ENCODE results near the gene PTRH1. TPM values are rescaled to one million over a fixed set of nuclear protein-coding genes. Genes with fewer than 3 reads are reported as not detected.

PTRH1 gene
- total and polyA plus RNA-seq, 2 of the 13 experiments (the other 11 are each of a cell fraction or from before 2014, with no cell fraction given), result 4.0 to 10.4 TPM

GRCh38 chr9:127732444-127732843 lies 17.0 kb upstream of the PTRH1 start:
- in situ Hi-C loops (cut with HindIII; ENCODE audit: extremely low pct_ligation_motif_present, low pct_unique_long_range_greater_than_20kb), result loop anchor here (10.0 kb wide), 1 partner anchor 228 kb away; no protein-coding TSS in a partner anchor
- POLR2A ChIA-PET, result no interaction called here
- WGBS (ENCODE audit: low lambda C conversion rate), result 100% methylated on average over 1 of the region's 21 CpGs
- no TSS peak for BruUV-seq (replicated peaks)
- Histone ChIP-seq H3K4me3 (replicated peaks in 1 of 3; ENCODE audit: insufficient read depth in 1 of 3, low read depth in 2 of 3, low read length in 3 of 3) (no peak overlapping the region), H4K20me1 (ENCODE audit: insufficient read depth, low read length) (no peaks in the 10 kb centered on the region), H3K4me1 (ENCODE audit: insufficient read depth, low read length) (peaks cover 38% of the 10 kb centered on the region), H3K9ac (ENCODE audit: insufficient read depth, low read depth, low read length) (no peak overlapping the region), H3K79me2 (ENCODE audit: insufficient read depth, low read length) (no peaks in the 10 kb centered on the region), H3K4me2 (ENCODE audit: low read depth, low read length) (no peak overlapping the region), H3K9me3 (ENCODE audit: low read length) (no peaks in the 10 kb centered on the region), H2AFZ (ENCODE audit: low read length) (no peak overlapping the region), H3K27me3 (ENCODE audit: control insufficient read depth in 1 of 2, insufficient read depth in 2 of 2, low read length in 2 of 2) (peaks cover 0 to 1% of the 10 kb centered on the region in 2 experiments; a peak in 1 of 5 replicates), H3K27ac (ENCODE audit: extremely low read length, insufficient read depth, low read length) (no peak overlapping the region), H3K36me3 (replicated peaks in 1 of 2; ENCODE audit: control insufficient read depth in 1 of 2, insufficient read depth in 2 of 2, low read length in 2 of 2) (no peaks in the 10 kb centered on the region)
- CTCF ChIA-PET (ENCODE audit: low intra/inter-chr PET ratio, low total read pairs), result interaction anchor here (3.9 kb wide), 1 partner anchor 142 kb away, joined by 33 read pairs; no protein-coding TSS in a partner anchor
- ATAC-seq, result no peak
- intact Hi-C loops (cut with micrococcal nuclease; ENCODE audit: unreplicated experiment), result no loop called here
- no peak for TF ChIP-seq CBX5 (CRISPR knock-in tag; IDR thresholded peaks at IDR 0.05; ENCODE audit: borderline replicate concordance)
- no peak for TF ChIP-seq STAT6 (CRISPR knock-in tag; IDR thresholded peaks at IDR 0.05; ENCODE audit: borderline replicate concordance)
- no peak for TF ChIP-seq CEBPB (IDR thresholded peaks at IDR 0.05; ENCODE audit: borderline replicate concordance, low read depth, low read length)
- TF ChIP-seq, protein P1, sequence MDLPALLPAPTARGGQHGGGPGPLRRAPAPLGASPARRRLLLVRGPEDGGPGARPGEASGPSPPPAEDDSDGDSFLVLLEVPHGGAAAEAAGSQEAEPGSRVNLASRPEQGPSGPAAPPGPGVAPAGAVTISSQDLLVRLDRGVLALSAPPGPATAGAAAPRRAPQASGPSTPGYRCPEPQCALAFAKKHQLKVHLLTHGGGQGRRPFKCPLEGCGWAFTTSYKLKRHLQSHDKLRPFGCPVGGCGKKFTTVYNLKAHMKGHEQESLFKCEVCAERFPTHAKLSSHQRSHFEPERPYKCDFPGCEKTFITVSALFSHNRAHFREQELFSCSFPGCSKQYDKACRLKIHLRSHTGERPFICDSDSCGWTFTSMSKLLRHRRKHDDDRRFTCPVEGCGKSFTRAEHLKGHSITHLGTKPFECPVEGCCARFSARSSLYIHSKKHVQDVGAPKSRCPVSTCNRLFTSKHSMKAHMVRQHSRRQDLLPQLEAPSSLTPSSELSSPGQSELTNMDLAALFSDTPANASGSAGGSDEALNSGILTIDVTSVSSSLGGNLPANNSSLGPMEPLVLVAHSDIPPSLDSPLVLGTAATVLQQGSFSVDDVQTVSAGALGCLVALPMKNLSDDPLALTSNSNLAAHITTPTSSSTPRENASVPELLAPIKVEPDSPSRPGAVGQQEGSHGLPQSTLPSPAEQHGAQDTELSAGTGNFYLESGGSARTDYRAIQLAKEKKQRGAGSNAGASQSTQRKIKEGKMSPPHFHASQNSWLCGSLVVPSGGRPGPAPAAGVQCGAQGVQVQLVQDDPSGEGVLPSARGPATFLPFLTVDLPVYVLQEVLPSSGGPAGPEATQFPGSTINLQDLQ (CRISPR knock-in tag; IDR thresholded peaks at IDR 0.05), result no peak
- no peak for TF ChIP-seq KDM2A (CRISPR knock-in tag; IDR thresholded peaks at IDR 0.05; ENCODE audit: borderline replicate concordance, low read depth)
- no peak for TF ChIP-seq NBN (conservative IDR thresholded peaks at IDR 0.05)
- TF ChIP-seq, protein P2, sequence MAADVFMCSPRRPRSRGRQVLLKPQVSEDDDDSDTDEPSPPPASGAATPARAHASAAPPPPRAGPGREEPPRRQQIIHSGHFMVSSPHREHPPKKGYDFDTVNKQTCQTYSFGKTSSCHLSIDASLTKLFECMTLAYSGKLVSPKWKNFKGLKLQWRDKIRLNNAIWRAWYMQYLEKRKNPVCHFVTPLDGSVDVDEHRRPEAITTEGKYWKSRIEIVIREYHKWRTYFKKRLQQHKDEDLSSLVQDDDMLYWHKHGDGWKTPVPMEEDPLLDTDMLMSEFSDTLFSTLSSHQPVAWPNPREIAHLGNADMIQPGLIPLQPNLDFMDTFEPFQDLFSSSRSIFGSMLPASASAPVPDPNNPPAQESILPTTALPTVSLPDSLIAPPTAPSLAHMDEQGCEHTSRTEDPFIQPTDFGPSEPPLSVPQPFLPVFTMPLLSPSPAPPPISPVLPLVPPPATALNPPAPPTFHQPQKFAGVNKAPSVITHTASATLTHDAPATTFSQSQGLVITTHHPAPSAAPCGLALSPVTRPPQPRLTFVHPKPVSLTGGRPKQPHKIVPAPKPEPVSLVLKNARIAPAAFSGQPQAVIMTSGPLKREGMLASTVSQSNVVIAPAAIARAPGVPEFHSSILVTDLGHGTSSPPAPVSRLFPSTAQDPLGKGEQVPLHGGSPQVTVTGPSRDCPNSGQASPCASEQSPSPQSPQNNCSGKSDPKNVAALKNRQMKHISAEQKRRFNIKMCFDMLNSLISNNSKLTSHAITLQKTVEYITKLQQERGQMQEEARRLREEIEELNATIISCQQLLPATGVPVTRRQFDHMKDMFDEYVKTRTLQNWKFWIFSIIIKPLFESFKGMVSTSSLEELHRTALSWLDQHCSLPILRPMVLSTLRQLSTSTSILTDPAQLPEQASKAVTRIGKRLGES (CRISPR knock-in tag; IDR thresholded peaks at IDR 0.05; ENCODE audit: borderline replicate concordance), result no peak
- TF ChIP-seq, protein P3, sequence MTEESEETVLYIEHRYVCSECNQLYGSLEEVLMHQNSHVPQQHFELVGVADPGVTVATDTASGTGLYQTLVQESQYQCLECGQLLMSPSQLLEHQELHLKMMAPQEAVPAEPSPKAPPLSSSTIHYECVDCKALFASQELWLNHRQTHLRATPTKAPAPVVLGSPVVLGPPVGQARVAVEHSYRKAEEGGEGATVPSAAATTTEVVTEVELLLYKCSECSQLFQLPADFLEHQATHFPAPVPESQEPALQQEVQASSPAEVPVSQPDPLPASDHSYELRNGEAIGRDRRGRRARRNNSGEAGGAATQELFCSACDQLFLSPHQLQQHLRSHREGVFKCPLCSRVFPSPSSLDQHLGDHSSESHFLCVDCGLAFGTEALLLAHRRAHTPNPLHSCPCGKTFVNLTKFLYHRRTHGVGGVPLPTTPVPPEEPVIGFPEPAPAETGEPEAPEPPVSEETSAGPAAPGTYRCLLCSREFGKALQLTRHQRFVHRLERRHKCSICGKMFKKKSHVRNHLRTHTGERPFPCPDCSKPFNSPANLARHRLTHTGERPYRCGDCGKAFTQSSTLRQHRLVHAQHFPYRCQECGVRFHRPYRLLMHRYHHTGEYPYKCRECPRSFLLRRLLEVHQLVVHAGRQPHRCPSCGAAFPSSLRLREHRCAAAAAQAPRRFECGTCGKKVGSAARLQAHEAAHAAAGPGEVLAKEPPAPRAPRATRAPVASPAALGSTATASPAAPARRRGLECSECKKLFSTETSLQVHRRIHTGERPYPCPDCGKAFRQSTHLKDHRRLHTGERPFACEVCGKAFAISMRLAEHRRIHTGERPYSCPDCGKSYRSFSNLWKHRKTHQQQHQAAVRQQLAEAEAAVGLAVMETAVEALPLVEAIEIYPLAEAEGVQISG (CRISPR knock-in tag; IDR thresholded peaks at IDR 0.05), result no peak
- FAIRE-seq, result no peak
- no peak for DNase-seq (ENCODE audit: low spot score)
